GM10847 (cell line): ENCODE measurements around the gene ZNF320.

Experiments used
- POLR2A ChIP-seq: IDR thresholded peaks from 2 replicates; pipeline ENCODE4 v1.6.1; 2011; ENCODE audit not compliant: insufficient read length; ENCODE audit errors: extremely low read depth

ZNF320 gene

GRCh38 chr19:52897138-52897935, at the start of gene ZNF320:
Gene ZNF320, minus strand, starts transcription at chr19:52897635. Its CDS starts 7,380 bp downstream, at chr19:52890255.
- TF ChIP-seq POLR2A, result peak; percentile 56

DNA sequence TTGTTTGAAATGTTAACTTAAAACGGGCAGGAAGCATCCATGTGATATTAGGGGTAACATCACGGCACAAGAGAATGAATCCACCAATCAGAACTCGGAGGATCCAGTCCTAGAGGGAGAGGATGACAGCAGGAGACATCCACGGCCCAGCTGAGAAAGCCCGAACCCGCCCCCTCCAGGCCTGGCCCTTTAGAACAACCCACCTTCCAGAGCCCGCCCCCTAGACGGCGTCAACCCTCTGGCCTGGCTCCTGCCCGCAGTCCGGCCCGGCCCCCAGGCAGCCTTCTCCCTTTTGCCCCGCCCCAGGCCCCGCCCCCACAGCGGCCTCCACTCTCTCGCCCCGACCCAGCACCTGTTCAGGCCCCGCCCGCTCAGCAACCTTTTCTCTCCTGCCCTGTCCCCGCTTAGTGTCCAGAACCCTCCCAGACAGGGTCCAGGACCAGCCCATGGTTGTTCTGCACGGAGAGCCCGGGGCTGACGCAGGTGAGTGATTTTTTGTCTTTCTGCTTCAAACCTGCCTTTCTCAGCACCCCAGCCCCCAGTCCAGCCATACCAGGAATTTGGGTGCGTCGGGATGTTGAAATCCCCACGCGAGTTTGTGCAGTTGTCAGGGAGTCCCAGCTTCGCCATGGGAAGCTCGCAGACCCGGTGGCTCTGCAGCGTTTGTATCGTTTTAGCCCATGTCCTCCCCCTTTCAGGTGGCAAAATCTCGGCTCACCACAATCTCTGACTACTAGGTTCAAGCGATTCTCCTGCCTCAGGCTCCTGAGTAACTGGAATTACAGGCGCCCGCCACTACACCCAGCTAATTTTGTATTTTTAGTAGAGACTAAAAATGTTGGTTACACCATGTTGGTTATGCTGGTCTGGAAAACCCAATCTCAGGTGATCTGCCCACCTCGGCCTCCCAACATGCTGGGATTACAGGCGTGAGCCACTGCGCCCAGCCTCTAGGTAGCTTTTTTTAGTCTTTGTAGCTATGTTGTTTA, 49.2 kb upstream of the ZNF320 start:
- TF ChIP-seq POLR2A, result no peak

- no peak for TF ChIP-seq POLR2A
These were observed 48.4 kb upstream of the ZNF320 start for GRCh38 chr19:52945652-52946321.

DNA sequence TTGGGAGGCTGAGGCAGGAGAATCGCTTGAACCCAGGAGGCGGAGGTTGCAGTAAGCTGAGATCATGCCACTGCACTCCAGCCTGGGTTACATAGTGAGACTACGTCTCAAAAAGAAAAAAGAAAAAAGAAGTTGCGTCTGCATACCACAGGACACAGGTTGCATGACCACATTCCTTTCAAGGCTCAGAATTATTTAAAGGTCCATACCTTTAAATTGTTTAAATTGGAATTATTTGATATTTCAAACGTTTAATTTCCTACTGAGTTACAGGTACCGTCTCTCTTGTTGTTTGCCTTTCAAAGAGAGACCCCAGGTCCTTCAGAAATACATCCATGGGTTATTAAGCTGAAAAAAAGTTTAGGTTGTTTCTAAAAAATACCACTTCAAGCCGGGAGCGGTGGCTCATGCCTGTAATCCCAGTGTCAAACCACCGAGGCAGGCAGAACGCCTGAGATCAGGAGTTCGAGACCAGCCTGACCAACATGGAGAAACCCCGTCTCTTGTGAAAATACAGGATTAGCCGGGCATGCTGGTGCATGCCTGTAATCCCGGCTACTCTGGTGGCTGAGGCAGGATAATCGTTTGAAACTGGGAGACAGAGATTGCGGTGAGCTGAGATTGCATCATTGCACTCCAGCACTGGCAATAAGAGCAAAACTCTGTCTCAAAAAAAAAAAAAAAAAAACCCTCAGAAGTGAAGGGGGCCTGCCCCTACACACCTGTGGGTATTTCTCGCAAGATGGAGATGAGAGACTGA, 46.6 kb upstream of the ZNF320 start:
- no peak for TF ChIP-seq POLR2A

GRCh38 chr19:52943134-52943883, 45.9 kb upstream of the ZNF320 start:
- TF ChIP-seq POLR2A, result no peak

GRCh38 chr19:52942386-52943133, 45.1 kb upstream of the ZNF320 start:
- peak; percentile 82 for TF ChIP-seq POLR2A

DNA sequence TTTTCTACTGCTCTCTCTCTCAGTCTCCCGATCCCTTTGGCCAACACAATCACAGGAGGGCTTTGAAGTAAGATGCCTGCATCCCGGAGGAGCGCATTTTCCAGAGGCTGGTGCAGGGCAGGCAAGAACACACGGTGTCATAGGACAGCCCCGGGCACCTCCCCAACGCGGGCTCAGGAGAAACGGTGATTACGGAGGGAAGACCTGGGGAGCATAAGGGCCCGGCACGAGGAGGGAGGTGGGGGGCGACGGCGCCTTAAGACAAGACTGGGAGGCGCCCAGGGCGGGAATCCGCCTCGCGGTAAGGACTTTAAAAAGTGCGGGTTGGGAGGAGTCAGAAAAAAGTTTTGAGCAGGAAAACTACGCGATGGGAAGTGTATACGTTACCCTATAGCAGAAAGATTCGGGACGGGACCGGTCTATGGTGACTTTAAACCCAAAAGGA, 44.5 kb upstream of the ZNF320 start:
- TF ChIP-seq POLR2A, result no peak

DNA sequence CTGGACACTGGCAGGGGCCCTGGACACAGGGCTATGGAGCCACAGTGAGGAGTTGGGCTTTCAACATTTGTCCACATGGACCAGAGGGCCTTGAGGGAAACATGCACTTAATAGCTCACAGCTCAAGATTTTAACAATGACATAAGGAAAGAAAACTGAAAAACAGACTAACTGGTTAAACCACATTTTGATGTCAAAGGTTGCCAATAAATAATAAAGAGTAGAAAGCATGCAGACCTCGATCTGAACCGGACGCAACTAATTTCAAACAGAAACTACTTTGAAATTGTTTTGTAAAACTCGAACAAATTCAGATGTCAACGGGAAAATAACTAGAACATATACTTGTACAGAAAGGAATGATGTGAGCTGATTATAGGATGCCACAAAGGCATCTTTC, 41.3 kb upstream of the ZNF320 start:
- TF ChIP-seq POLR2A, result no peak

DNA sequence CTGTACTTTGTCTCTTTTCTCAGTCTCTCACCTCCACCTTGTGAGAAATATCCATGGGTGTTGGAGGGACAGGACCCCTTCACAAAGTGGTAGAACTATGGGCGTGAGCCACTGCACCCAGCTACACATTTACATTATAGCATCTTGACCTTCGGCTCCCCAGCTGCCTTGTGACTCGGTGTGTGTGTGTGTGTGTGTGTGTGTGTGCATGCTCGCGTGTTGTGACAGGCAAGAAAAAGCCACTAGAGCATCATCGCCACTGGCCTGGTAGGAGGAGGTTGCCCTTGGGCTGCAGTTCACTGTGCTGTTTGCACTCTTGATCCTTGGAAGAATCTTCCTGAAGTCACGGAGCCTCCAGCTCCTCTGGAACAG, 39.5 kb upstream of the ZNF320 start:
- no peak for TF ChIP-seq POLR2A

GRCh38 chr19:52936151-52936953, 38.9 kb upstream of the ZNF320 start:
- TF ChIP-seq POLR2A, result no peak

DNA sequence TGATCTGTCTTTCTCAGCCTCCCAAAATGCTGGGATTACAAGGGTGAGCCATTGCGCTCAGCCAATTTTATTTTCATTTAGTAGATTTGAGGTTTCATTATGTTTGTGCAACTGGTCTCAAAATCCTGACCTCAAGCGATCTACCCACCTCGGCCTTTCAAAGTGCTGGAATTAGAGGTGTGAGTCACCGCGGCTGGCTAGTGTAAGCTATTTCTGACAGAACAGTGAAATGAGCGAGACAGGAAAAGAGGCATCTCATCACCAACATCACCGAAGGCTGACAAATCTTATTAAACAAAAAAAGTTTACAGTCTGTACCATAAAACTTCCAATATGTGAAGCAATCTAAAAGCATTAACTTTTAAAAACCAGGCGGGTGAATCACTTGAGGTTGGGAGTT, 38.0 kb upstream of the ZNF320 start:
- TF ChIP-seq POLR2A, result no peak

DNA sequence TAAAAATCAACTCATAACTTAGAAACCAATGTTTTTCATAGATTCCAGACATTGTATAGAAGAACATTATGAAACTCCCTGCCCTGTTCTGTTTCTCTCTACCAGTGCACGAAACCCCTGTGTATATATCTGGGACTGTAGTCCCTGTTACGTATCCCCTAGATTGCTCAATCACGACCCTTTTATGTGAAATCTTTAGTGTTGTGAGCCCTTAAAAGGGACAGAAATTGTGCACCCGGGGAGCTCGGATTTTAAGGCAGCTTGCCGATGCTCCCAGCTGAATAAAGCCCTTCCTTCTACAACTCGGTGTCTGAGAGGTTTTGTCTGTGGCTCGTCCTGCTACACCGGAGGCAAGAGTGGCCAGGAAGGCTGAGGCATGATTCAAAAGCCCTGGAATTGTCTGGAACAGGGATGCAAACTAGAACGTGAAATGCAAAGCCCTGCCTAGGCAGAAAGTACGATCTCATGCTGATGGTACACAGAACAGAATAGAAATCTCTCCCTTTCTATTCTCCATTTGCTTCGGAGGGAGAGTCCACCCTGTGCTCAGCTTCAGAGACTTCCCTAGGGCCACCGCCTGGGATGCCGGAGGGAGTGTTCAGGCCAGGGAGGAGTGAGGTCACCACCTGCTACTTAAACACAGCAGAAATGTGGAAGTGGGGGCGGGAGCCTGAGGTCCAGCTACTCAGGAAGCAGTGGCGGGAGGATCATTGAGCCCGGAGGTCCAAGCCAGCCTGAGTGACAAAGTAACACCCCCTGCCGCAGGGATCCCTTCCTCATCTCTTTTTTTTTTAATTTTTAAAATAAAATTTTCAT, 26.6 kb upstream of the ZNF320 start:
- TF ChIP-seq POLR2A, result no peak
